Gastrocnemius medialis (tissue), 4 donors: ENCODE data around the gene GPR87.

Source experiments
- CTCF ChIP-seq, 5 experiments: fragments of 450-650 bp in 3 of 5; fragments of 200-600 bp in 2 of 5; sonication (generic) in 2 of 5; IDR thresholded peaks in 4 of 5; conservative IDR thresholded peaks in 1 of 5; 1 replicate in 4 of 5; 2 replicates in 1 of 5; pipeline ENCODE4 v1.5.1; 2016 to 2019; ENCODE audit warnings: antibody characterized with exemption in 5 of 5, mild to moderate bottlenecking in 3 of 5, moderate library complexity in 3 of 5
- POLR2A ChIP-seq, 2 donors: fragments of 450-650 bp; IDR thresholded peaks; one replicate each; pipeline ENCODE4 v1.6.1; 2017; ENCODE audit warnings: antibody characterized with exemption in 2 of 2, mild to moderate bottlenecking in 2 of 2, moderate library complexity in 2 of 2

GRCh38 chr3:151268267-151269235 is 48.1 kb downstream of the GPR87 start:
- no peak for TF ChIP-seq CTCF (IDR thresholded peaks at IDR 0.05 in 4 of 5, conservative IDR thresholded peaks at IDR 0.05 in 1 of 5)
- no peak for TF ChIP-seq POLR2A (IDR thresholded peaks at IDR 0.05)
